Activated B cell treated with CpG ODN at 0.5 μM for 24 hours (primary cell): ENCODE measurements around the gene ADAMTS14. TPM values are rescaled to one million over a fixed set of nuclear protein-coding genes. Genes with fewer than 3 reads are reported as not detected.

Experiments
- ATAC-seq: fragments of 200-7000 bp; cut with Tn5 transposase; one replicate; pipeline ENCODE4 v1.10.0; 2021; ENCODE audit warnings: low read depth, mild to moderate bottlenecking, moderate library complexity
- CTCF ChIA-PET: fragments of 350-600 bp; sonication (Branson Sonifier 250); formaldehyde crosslinking; loops from one replicate; lab custom pipeline; 2021; ENCODE audit warnings: antibody characterized with exemption; lab: Charles Lee
- POLR2A ChIA-PET: fragments of 350-600 bp; sonication (Branson Sonifier 250); formaldehyde crosslinking; loops from one replicate; lab custom pipeline; 2021; ENCODE audit warnings: antibody characterized with exemption; lab: Charles Lee
- DNase-seq: peaks from one replicate; pipeline ENCODE4 v3.0.0; 2022
- H3K27ac Mint-ChIP-seq: one replicate; pipeline ENCODE4 v1.8.0; 2020; ENCODE audit warnings: mixed read lengths
- H3K27me3 Mint-ChIP-seq: one replicate; pipeline ENCODE4 v1.8.0; 2021; ENCODE audit warnings: mixed read lengths
- H3K36me3 Mint-ChIP-seq: one replicate; pipeline ENCODE4 v1.8.0; 2021; ENCODE audit warnings: low read depth, mixed read lengths
- H3K4me1 Mint-ChIP-seq: one replicate; pipeline ENCODE4 v1.8.0; 2021; ENCODE audit warnings: mixed read lengths
- H3K4me3 Mint-ChIP-seq: one replicate; pipeline ENCODE4 v1.8.0; 2020; ENCODE audit warnings: mild to moderate bottlenecking, mixed read lengths
- H3K9me3 Mint-ChIP-seq: one replicate; pipeline ENCODE4 v1.8.0; 2020; ENCODE audit warnings: mixed read lengths
- intact Hi-C: fragments of 100-400 bp; cut with micrococcal nuclease; formaldehyde crosslinking; loops from one replicate; pipeline ENCODE4 v1.15.1; 2024
- total RNA-seq: library from RNA; stranded (reverse); gene quantifications from 2 replicates; pipeline ENCODE4 v1.2.3, GENCODE V29; 2022
- TF ChIP-seq, protein P1 (sequence below): fragments of 200-600 bp; IDR thresholded peaks from one replicate; pipeline ENCODE4 v1.8.0; 2022; ENCODE audit warnings: antibody characterized with exemption, mild to moderate bottlenecking

The ADAMTS14 gene
- total RNA-seq, 1 donor from 2014 or later = 0.04 TPM

DNA sequence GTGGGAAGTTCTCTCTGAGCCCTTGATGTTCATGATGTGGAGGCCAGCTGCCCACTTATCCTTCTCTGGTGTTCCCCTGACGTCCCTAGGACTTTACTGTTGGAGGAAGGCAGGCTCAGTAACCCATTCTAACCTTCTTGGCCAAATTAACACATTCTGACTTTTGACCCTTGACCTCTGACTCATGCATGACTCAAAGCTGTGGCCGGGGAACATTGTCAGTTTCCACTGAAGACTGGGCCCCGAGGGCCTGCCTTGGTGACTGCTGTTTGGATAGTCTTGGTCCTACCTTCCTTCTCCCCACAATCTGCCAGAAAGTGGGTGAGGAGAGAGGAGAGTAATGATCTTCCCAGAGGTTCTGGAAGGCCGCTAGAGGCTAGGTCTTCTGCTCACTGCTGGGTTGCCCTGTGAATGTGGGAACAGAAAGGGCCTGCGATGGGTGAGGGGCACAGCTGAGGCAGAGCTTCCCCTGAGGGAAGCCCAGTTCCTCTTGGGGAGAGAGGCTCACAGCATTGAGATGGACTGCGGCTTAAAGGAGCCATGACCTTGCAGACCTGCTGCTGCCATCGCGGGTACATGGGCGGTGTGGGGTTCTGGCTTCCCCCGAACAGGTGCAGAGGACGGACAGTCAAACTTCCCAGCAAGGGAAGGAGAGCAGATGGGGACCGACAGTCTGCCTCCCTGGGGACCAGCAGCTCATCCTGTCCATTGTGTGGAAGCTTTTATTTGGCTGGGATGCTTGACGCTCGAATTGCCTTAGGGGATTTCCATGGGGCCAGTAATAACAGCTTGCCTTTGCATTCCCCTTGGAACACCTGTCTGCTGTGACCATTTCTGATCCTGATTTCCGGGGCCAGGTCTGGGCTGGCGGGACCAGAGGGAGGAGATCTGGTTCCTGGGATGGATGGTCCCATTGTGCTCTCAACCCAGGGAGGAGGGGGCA, 43.8 kb downstream of the ADAMTS14 start:
- intact Hi-C loops = no loop called here
- DNase-seq (no peak), ATAC-seq (no peak)
- no peaks in the 10 kb centered on the region for H3K4me1 Mint-ChIP-seq
- H3K9me3 Mint-ChIP-seq = no peaks in the 10 kb centered on the region
- ChIA-PET CTCF (no interaction called here), POLR2A (no interaction called here)
- no peak overlapping the region for H3K27ac Mint-ChIP-seq
- H3K27me3 Mint-ChIP-seq = no peaks in the 10 kb centered on the region
- no peaks in the 10 kb centered on the region for H3K36me3 Mint-ChIP-seq
- TF ChIP-seq, protein P1, sequence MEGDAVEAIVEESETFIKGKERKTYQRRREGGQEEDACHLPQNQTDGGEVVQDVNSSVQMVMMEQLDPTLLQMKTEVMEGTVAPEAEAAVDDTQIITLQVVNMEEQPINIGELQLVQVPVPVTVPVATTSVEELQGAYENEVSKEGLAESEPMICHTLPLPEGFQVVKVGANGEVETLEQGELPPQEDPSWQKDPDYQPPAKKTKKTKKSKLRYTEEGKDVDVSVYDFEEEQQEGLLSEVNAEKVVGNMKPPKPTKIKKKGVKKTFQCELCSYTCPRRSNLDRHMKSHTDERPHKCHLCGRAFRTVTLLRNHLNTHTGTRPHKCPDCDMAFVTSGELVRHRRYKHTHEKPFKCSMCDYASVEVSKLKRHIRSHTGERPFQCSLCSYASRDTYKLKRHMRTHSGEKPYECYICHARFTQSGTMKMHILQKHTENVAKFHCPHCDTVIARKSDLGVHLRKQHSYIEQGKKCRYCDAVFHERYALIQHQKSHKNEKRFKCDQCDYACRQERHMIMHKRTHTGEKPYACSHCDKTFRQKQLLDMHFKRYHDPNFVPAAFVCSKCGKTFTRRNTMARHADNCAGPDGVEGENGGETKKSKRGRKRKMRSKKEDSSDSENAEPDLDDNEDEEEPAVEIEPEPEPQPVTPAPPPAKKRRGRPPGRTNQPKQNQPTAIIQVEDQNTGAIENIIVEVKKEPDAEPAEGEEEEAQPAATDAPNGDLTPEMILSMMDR = no peak
- no peak overlapping the region for H3K4me3 Mint-ChIP-seq

DNA sequence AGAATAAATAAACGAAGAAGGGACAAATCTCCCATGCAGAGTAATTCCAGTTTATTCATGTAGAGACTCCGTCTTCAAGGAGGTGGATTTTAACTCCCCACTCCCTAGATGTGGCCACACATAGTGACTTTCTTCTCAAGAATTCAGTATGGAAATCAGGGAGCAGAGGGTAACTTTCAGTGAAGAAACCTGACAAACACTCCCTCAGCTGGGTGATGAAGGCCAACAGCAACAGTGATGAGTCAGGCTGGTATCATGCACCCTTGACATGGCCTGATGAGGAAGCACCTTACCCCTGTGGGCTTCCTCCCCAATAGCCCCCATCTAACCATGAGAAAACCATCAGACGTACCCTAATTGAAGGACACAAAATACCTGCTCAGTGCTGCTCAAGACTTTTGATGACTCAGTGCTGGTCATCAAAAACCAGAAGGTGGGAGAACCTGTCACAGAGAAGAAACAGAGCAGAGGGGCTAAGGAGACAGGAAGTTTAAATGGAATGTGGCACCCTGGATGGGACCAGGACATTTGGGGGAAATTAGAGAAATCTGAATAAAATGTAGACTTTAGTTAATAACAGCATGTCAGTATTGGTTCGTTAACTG, 50.6 kb downstream of the ADAMTS14 start:
- no peaks in the 10 kb centered on the region for H3K4me1 Mint-ChIP-seq
- TF ChIP-seq, protein P1 = no peak
- H3K27ac Mint-ChIP-seq = no peak overlapping the region
- DNase-seq = no peak
- no peaks in the 10 kb centered on the region for H3K9me3 Mint-ChIP-seq
- no peak for ATAC-seq
- ChIA-PET POLR2A (no interaction called here), CTCF (no interaction called here)
- H3K4me3 Mint-ChIP-seq = no peak overlapping the region
- H3K36me3 Mint-ChIP-seq = no peaks in the 10 kb centered on the region
- intact Hi-C loops = no loop called here
- no peaks in the 10 kb centered on the region for H3K27me3 Mint-ChIP-seq

DNA sequence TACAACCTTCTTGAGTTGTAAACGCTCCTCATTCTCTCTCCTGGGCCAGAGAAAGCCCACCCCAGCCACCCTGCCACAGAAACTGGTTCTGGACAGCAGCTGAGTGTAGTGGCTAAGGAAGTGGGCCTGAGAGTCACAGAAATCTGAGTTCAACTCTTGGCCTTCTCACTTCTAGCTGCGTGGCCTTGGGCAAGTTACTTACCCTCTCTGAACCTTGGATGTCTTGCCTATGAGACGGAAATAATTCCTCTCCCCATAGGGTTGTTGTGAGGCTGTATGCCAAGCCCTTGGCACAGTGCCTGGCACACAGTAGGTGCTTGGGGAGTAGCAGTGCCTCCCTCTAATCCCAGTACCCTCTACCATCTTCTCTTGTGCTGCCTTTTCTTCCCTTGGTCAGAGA, 51.5 kb downstream of the ADAMTS14 start:
- Mint-ChIP-seq H3K27ac (no peak overlapping the region), H3K27me3 (no peaks in the 10 kb centered on the region), H3K36me3 (no peaks in the 10 kb centered on the region), H3K9me3 (no peaks in the 10 kb centered on the region), H3K4me3 (no peak overlapping the region), H3K4me1 (no peaks in the 10 kb centered on the region)
- TF ChIP-seq, protein P1 = no peak
- intact Hi-C loops = no loop called here
- CTCF ChIA-PET = no interaction called here
- DNase-seq (no peak), ATAC-seq (no peak)
- POLR2A ChIA-PET = no interaction called here

DNA sequence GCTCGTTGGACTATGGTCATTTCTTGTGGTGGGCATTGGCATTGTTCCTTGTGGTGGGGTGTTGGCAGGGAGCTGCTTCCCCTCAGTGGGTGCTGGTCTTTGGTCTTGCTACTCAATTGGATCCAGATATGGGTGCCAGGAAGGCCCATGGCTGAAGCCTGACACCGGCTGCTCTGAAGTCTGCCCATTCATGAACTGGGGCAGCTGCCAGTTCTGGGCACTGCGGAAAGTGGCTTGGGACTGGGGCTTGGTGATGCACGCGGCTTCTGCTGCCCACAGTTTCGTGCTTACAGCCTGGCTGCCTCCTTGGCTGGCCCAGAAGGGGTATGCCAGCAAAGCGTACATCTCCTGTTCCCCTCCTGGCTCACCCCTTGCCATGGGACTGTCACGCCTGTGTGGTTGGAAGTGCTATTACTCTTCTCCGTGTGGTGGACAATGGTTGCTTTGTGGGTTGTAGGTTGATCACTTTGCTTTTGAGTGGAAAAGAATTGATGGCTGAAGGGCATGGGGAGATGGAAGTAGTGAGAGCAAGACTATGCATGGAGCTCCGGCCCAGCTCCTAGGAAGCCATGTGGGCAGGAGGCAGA, 54.7 kb downstream of the ADAMTS14 start:
- TF ChIP-seq, protein P1 = no peak
- Mint-ChIP-seq H3K4me3 (no peak overlapping the region), H3K9me3 (no peaks in the 10 kb centered on the region), H3K36me3 (no peaks in the 10 kb centered on the region), H3K4me1 (no peaks in the 10 kb centered on the region), H3K27ac (no peak overlapping the region), H3K27me3 (no peaks in the 10 kb centered on the region)
- no peak for ATAC-seq
- ChIA-PET POLR2A (no interaction called here), CTCF (no interaction called here)
- no peak for DNase-seq
- intact Hi-C loops = no loop called here

DNA sequence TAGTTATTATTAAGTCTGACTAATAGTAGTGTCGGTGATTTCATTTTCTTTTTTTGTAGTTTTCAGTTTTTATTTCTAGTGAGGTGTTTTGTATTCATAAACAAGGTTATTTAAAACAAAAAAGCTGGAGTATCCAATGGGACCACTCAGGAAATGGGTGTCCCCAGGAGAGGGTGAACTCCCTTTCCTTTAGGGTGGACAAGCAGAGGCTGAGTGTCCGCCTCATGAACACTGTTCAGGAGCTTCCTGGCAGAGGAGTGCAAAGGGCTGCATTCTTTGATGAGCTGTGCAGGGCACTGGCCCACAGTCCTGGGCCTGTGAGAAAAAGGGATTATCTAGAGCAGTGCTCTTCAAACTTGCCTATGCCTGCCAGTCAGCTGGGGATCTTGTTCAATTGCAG, 56.0 kb downstream of the ADAMTS14 start:
- no peaks in the 10 kb centered on the region for H3K27me3 Mint-ChIP-seq
- ATAC-seq (no peak), DNase-seq (no peak)
- ChIA-PET POLR2A (no interaction called here), CTCF (no interaction called here)
- no peaks in the 10 kb centered on the region for H3K4me1 Mint-ChIP-seq
- H3K9me3 Mint-ChIP-seq = no peaks in the 10 kb centered on the region
- H3K4me3 Mint-ChIP-seq = no peak overlapping the region
- no peaks in the 10 kb centered on the region for H3K36me3 Mint-ChIP-seq
- TF ChIP-seq, protein P1 = no peak
- intact Hi-C loops = no loop called here
- no peak overlapping the region for H3K27ac Mint-ChIP-seq
